SK-N-SH treated with all-trans-retinoic acid at 6 μM for 48 hours (cell line): Measurements from ENCODE around the gene SLC41A3.

ENCODE experiments used
- ATAC-seq: fragments of 200-7000 bp; cut with Tn5 transposase; 3 replicates; pipeline ENCODE4 v1.9.1; 2020; ENCODE audit warnings: mild to moderate bottlenecking, moderate library complexity
- ARNTL ChIP-seq: fragments of 450-650 bp; formaldehyde crosslinking; IDR thresholded peaks from 2 replicates; pipeline ENCODE4 v1.5.0; 2020; ENCODE audit warnings: low read depth, mild to moderate bottlenecking, moderate library complexity, borderline replicate concordance
- BACH2 ChIP-seq: fragments of 250-450 bp; sonication (Bioruptor Pico); IDR thresholded peaks from 2 replicates; pipeline ENCODE4 v1.9.0; 2021; ENCODE audit warnings: mild to moderate bottlenecking, borderline replicate concordance
- CSDC2 ChIP-seq: fragments of 250-450 bp; sonication (Bioruptor Pico); IDR thresholded peaks from 2 replicates; pipeline ENCODE4 v1.5.0; 2020; ENCODE audit warnings: mild to moderate bottlenecking, moderate library complexity
- ESRRG ChIP-seq: fragments of 250-450 bp; sonication (Bioruptor Pico); IDR thresholded peaks from 2 replicates; pipeline ENCODE4 v1.6.1; 2021; ENCODE audit warnings: mild to moderate bottlenecking
- GLIS3 ChIP-seq: fragments of 250-450 bp; sonication (Bioruptor Pico); IDR thresholded peaks from 2 replicates; pipeline ENCODE4 v1.5.0; 2020; ENCODE audit warnings: mild to moderate bottlenecking, moderate library complexity
- ISL1 ChIP-seq: fragments of 250-450 bp; sonication (Bioruptor Pico); IDR thresholded peaks from 2 replicates; pipeline ENCODE4 v2.1.2; 2022; ENCODE audit warnings: mild to moderate bottlenecking, moderate library complexity
- OSR1 ChIP-seq: fragments of 250-450 bp; sonication (Bioruptor Pico); IDR thresholded peaks from 2 replicates; pipeline ENCODE4 v1.8.0; 2022; ENCODE audit warnings: moderate library complexity, mild to moderate bottlenecking, inconsistent platforms
- PPARA ChIP-seq: fragments of 250-450 bp; sonication (Bioruptor Pico); IDR thresholded peaks from 2 replicates; pipeline ENCODE4 v1.5.0; 2020; ENCODE audit warnings: mild to moderate bottlenecking, borderline replicate concordance
- SNAI2 ChIP-seq: fragments of 250-450 bp; sonication (Bioruptor Pico); IDR thresholded peaks from 2 replicates; pipeline ENCODE4 v1.5.0; 2020; ENCODE audit warnings: mild to moderate bottlenecking, moderate library complexity
- TCF4 ChIP-seq: fragments of 250-450 bp; sonication (Bioruptor Pico); IDR thresholded peaks from 2 replicates; pipeline ENCODE4 v1.8.0; 2021; ENCODE audit warnings: mild to moderate bottlenecking, moderate library complexity, borderline replicate concordance
- TOX ChIP-seq: fragments of 250-450 bp; sonication (Bioruptor Pico); IDR thresholded peaks from 2 replicates; pipeline ENCODE4 v1.8.0; 2021; ENCODE audit warnings: mild to moderate bottlenecking, moderate library complexity, borderline replicate concordance
- TSHZ2 ChIP-seq: fragments of 250-450 bp; sonication (Bioruptor Pico); IDR thresholded peaks from 2 replicates; pipeline ENCODE4 v1.5.0; 2020; ENCODE audit warnings: mild to moderate bottlenecking, moderate library complexity
- ZC3H10 ChIP-seq: fragments of 250-450 bp; sonication (Bioruptor Pico); IDR thresholded peaks from 2 replicates; pipeline ENCODE4 v1.5.1; 2021; ENCODE audit warnings: mild to moderate bottlenecking, moderate library complexity
- ZFP3 ChIP-seq: fragments of 250-450 bp; sonication (Bioruptor Pico); IDR thresholded peaks from 2 replicates; pipeline ENCODE4 v1.5.0; 2020; ENCODE audit warnings: mild to moderate bottlenecking, moderate library complexity
- ZFP30 ChIP-seq: fragments of 450-650 bp; formaldehyde crosslinking; IDR thresholded peaks from 2 replicates; pipeline ENCODE4 v1.5.0; 2022; ENCODE audit warnings: mild to moderate bottlenecking, moderate library complexity
- ZNF565 ChIP-seq: fragments of 450-650 bp; formaldehyde crosslinking; conservative IDR thresholded peaks from 2 replicates; pipeline ENCODE4 v1.5.0; 2020; ENCODE audit warnings: low read depth, mild to moderate bottlenecking, moderate library complexity
- ZNF70 ChIP-seq: fragments of 450-650 bp; formaldehyde crosslinking; IDR thresholded peaks from 2 replicates; pipeline ENCODE4 v1.5.0; 2020; ENCODE audit warnings: mild to moderate bottlenecking, moderate library complexity
- ZNF8 ChIP-seq: fragments of 450-650 bp; formaldehyde crosslinking; IDR thresholded peaks from 2 replicates; pipeline ENCODE4 v1.5.0; 2020; ENCODE audit warnings: mild to moderate bottlenecking, moderate library complexity
- TF ChIP-seq, protein P1 (sequence below): fragments of 250-450 bp; sonication (Bioruptor Pico); IDR thresholded peaks from 2 replicates; pipeline ENCODE4 v1.5.1; 2021; ENCODE audit warnings: mild to moderate bottlenecking, moderate library complexity
- TF ChIP-seq, protein P2 (sequence below): fragments of 250-450 bp; sonication (Bioruptor Pico); IDR thresholded peaks from 2 replicates; pipeline ENCODE4 v1.8.0; 2020; ENCODE audit warnings: mild to moderate bottlenecking, moderate library complexity, borderline replicate concordance
- TF ChIP-seq, protein P3 (sequence below): fragments of 250-450 bp; sonication (Bioruptor Pico); IDR thresholded peaks from 2 replicates; pipeline ENCODE4 v1.5.1; 2020; ENCODE audit warnings: low read depth, mild to moderate bottlenecking, moderate library complexity
- TF ChIP-seq, protein P4 (sequence below): fragments of 250-450 bp; sonication (Bioruptor Pico); IDR thresholded peaks from 2 replicates; pipeline ENCODE4 v1.8.0; 2021; ENCODE audit warnings: low read depth, mild to moderate bottlenecking, moderate library complexity, borderline replicate concordance

The SLC41A3 gene

GRCh38 chr3:126126286-126126685 is 42.4 kb upstream of the SLC41A3 start:
- no peak for ATAC-seq
- TF ChIP-seq, protein P1, sequence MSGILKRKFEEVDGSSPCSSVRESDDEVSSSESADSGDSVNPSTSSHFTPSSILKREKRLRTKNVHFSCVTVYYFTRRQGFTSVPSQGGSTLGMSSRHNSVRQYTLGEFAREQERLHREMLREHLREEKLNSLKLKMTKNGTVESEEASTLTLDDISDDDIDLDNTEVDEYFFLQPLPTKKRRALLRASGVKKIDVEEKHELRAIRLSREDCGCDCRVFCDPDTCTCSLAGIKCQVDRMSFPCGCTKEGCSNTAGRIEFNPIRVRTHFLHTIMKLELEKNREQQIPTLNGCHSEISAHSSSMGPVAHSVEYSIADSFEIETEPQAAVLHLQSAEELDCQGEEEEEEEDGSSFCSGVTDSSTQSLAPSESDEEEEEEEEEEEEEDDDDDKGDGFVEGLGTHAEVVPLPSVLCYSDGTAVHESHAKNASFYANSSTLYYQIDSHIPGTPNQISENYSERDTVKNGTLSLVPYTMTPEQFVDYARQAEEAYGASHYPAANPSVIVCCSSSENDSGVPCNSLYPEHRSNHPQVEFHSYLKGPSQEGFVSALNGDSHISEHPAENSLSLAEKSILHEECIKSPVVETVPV (CRISPR knock-in tag): no peak
- TF ChIP-seq CSDC2 (no peak), PPARA (CRISPR knock-in tag) (no peak), GLIS3 (CRISPR knock-in tag) (no peak), ESRRG (CRISPR knock-in tag) (no peak), BACH2 (no peak), ZNF565 (CRISPR knock-in tag) (no peak), ZFP30 (no peak), ARNTL (no peak), ISL1 (no peak), TOX (CRISPR knock-in tag) (no peak), ZNF70 (no peak), SNAI2 (no peak), ZNF8 (no peak), ZFP3 (no peak)
- TF ChIP-seq, protein P2, sequence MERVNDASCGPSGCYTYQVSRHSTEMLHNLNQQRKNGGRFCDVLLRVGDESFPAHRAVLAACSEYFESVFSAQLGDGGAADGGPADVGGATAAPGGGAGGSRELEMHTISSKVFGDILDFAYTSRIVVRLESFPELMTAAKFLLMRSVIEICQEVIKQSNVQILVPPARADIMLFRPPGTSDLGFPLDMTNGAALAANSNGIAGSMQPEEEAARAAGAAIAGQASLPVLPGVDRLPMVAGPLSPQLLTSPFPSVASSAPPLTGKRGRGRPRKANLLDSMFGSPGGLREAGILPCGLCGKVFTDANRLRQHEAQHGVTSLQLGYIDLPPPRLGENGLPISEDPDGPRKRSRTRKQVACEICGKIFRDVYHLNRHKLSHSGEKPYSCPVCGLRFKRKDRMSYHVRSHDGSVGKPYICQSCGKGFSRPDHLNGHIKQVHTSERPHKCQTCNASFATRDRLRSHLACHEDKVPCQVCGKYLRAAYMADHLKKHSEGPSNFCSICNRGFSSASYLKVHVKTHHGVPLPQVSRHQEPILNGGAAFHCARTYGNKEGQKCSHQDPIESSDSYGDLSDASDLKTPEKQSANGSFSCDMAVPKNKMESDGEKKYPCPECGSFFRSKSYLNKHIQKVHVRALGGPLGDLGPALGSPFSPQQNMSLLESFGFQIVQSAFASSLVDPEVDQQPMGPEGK: no peak
- TF ChIP-seq, protein P3, sequence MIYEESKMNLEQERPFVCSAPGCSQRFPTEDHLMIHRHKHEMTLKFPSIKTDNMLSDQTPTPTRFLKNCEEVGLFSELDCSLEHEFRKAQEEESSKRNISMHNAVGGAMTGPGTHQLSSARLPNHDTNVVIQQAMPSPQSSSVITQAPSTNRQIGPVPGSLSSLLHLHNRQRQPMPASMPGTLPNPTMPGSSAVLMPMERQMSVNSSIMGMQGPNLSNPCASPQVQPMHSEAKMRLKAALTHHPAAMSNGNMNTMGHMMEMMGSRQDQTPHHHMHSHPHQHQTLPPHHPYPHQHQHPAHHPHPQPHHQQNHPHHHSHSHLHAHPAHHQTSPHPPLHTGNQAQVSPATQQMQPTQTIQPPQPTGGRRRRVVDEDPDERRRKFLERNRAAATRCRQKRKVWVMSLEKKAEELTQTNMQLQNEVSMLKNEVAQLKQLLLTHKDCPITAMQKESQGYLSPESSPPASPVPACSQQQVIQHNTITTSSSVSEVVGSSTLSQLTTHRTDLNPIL (CRISPR knock-in tag): no peak

GRCh38 chr3:126125781-126126251 is 41.9 kb upstream of the SLC41A3 start:
- no peak for ATAC-seq
- TF ChIP-seq, protein P4, sequence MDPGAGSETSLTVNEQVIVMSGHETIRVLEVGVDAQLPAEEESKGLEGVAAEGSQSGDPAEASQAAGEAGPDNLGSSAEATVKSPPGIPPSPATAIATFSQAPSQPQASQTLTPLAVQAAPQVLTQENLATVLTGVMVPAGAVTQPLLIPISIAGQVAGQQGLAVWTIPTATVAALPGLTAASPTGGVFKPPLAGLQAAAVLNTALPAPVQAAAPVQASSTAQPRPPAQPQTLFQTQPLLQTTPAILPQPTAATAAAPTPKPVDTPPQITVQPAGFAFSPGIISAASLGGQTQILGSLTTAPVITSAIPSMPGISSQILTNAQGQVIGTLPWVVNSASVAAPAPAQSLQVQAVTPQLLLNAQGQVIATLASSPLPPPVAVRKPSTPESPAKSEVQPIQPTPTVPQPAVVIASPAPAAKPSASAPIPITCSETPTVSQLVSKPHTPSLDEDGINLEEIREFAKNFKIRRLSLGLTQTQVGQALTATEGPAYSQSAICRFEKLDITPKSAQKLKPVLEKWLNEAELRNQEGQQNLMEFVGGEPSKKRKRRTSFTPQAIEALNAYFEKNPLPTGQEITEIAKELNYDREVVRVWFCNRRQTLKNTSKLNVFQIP (CRISPR knock-in tag): no peak
- TF ChIP-seq ZNF565 (CRISPR knock-in tag) (no peak), GLIS3 (CRISPR knock-in tag) (no peak), ZFP3 (no peak), ZFP30 (no peak), PPARA (CRISPR knock-in tag) (no peak), TSHZ2 (CRISPR knock-in tag) (no peak), ARNTL (no peak), ZNF8 (no peak), OSR1 (no peak), ZNF70 (no peak), ESRRG (CRISPR knock-in tag) (no peak), ISL1 (no peak), ZC3H10 (CRISPR knock-in tag) (no peak), BACH2 (no peak), TOX (CRISPR knock-in tag) (no peak), TCF4 (CRISPR knock-in tag) (no peak)
- TF ChIP-seq, protein P1 (CRISPR knock-in tag): no peak
- TF ChIP-seq, all 23 proteins: peak for 0
